ENCODE measurements around the gene FAM135A.
"Not testable (repeated sequence)": the region's sequence is repeated elsewhere in the genome, so short reads cannot be mapped to it uniquely, and the experiment has no call there.

DNA sequence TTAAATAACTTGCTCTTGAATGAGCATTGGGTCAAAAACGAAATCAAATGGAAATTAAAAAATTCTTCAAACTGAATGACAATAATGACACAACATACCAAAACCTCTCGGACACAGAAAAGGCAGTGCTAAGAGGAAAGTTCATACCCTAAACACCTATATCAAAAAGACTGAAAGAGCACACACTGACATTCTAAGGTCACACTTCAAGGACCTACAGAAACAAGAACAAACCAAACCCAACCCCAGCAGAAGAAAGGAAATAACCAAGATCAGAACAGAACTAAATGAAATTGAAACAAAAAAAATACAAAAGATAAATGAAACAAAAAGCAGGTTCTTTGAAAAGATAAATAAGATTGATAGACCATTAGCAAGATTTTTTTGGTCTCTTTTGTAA lies 194.1 kb downstream of the FAM135A start:
- not testable (repeated sequence) for TF ChIP-seq MXI1 (IDR thresholded peaks at IDR 0.05; ENCODE audit: low read depth, low read length)
- TF ChIP-seq, protein P1, sequence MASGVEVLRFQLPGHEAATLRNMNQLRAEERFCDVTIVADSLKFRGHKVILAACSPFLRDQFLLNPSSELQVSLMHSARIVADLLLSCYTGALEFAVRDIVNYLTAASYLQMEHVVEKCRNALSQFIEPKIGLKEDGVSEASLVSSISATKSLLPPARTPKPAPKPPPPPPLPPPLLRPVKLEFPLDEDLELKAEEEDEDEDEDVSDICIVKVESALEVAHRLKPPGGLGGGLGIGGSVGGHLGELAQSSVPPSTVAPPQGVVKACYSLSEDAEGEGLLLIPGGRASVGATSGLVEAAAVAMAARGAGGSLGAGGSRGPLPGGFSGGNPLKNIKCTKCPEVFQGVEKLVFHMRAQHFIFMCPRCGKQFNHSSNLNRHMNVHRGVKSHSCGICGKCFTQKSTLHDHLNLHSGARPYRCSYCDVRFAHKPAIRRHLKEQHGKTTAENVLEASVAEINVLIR (CRISPR knock-in tag; IDR thresholded peaks at IDR 0.05), result not testable (repeated sequence)
